H1 (cell line): ENCODE data around the gene NR2C2. TPM values are rescaled to one million over a fixed set of nuclear protein-coding genes. Genes with fewer than 3 reads are reported as not detected.

ENCODE experiments used
- CTCF ChIA-PET: fragments of 300-600 bp; sonication (Branson Sonifier 250); formaldehyde crosslinking; loops from one replicate; lab custom pipeline; 2021; ENCODE audit not compliant: partially characterized antibody; lab: Charles Lee
- POLR2A ChIA-PET: fragments of 300-600 bp; sonication (Branson Sonifier 250); formaldehyde crosslinking; loops from one replicate; lab custom pipeline; 2021; ENCODE audit warnings: inconsistent platforms; ENCODE audit not compliant: partially characterized antibody; lab: Charles Lee
- DNase-seq, 2 experiments: peaks; one replicate each; pipeline versions ENCODE4 v3.0.0 to v3.0.0-alpha.2; 2010 to 2022; ENCODE audit warnings: low spot score in 2 of 2, low read depth in 1 of 2, mixed read lengths in 1 of 2
- FAIRE-seq: peaks from 2 replicates; lab custom pipeline; 2011; peaks lifted over from hg19 to GRCh38; lab: Jason Lieb, UNC
- H2AFZ ChIP-seq: 2 replicates; pipeline ENCODE4 v1.8.1; 2012; ENCODE audit warnings: low read length, inconsistent platforms
- H2AK5ac ChIP-seq: 2 replicates; pipeline ENCODE4 v1.6.1; 2013; ENCODE audit warnings: low read depth, low read length
- H2BK120ac ChIP-seq: replicated peaks from 2 replicates; pipeline ENCODE3; 2013; ENCODE audit warnings: low read depth, low read length, inconsistent platforms
- H2BK12ac ChIP-seq: 2 replicates; pipeline ENCODE4 v1.6.1; 2013; ENCODE audit warnings: low read depth, low read length
- H2BK15ac ChIP-seq: 2 replicates; pipeline ENCODE4 v1.6.1; 2013; ENCODE audit warnings: low read length
- H2BK20ac ChIP-seq: 2 replicates; pipeline ENCODE4 v1.6.1; 2013; ENCODE audit warnings: low read length
- H2BK5ac ChIP-seq: 2 replicates; pipeline ENCODE4 v1.6.1; 2013; ENCODE audit warnings: low read depth, low read length
- H3K14ac ChIP-seq: 2 replicates; pipeline ENCODE4 v1.6.1; 2013; ENCODE audit warnings: inconsistent platforms; ENCODE audit not compliant: insufficient read length
- H3K18ac ChIP-seq: 2 replicates; pipeline ENCODE4 v1.6.1; 2013; ENCODE audit warnings: low read length; ENCODE audit errors: extremely low read depth
- H3K23ac ChIP-seq: 2 replicates; pipeline ENCODE4 v1.6.1; 2013; ENCODE audit warnings: inconsistent platforms; ENCODE audit not compliant: insufficient read length
- H3K23me2 ChIP-seq: 2 replicates; pipeline ENCODE4 v1.6.1; 2013; ENCODE audit warnings: low read depth, low read length
- H3K27ac ChIP-seq: 2 replicates; pipeline ENCODE4 v1.6.1; 2011; ENCODE audit warnings: low read depth, low read length, inconsistent platforms
- H3K27me3 ChIP-seq, 4 experiments: replicated peaks in 1 of 4; 1 replicate in 1 of 4; 2 replicates in 3 of 4; pipeline versions ENCODE4 v1.6.1 to v1.8.1; 2011 to 2013; ENCODE audit warnings: low read length in 3 of 4, mild to moderate bottlenecking in 3 of 4, inconsistent platforms in 2 of 4, mixed read lengths in 2 of 4, moderate library complexity in 1 of 4; ENCODE audit not compliant: control insufficient read depth in 3 of 4, insufficient read depth in 3 of 4; ENCODE audit errors: extremely low read depth in 1 of 4
- H3K36me3 ChIP-seq, 4 experiments: 2 replicates each; pipeline versions ENCODE4 v1.6.1 to v1.8.1; 2011 to 2013; ENCODE audit warnings: mild to moderate bottlenecking in 4 of 4, low read length in 3 of 4, moderate library complexity in 2 of 4, control low read depth in 1 of 4, inconsistent platforms in 1 of 4; ENCODE audit not compliant: insufficient read depth in 4 of 4, control insufficient read depth in 2 of 4
- H3K4ac ChIP-seq: replicated peaks from 2 replicates; pipeline ENCODE3; 2013; ENCODE audit warnings: low read length, low read depth, mixed read lengths, inconsistent platforms; ENCODE audit not compliant: insufficient read length
- H3K4me1 ChIP-seq, 4 experiments: replicated peaks in 1 of 4; 1 replicate in 1 of 4; 2 replicates in 3 of 4; pipeline versions ENCODE4 v1.6.1 to v1.8.1; 2011 to 2013; ENCODE audit warnings: low read length in 3 of 4, inconsistent platforms in 2 of 4, mixed read lengths in 1 of 4; ENCODE audit not compliant: insufficient read depth in 4 of 4, control insufficient read depth in 3 of 4
- H3K4me2 ChIP-seq, 2 experiments: 2 replicates each; pipeline versions ENCODE4 v1.6.1 to v1.8.1; 2011 to 2013; ENCODE audit warnings: low read depth in 2 of 2, low read length in 2 of 2, control low read depth in 1 of 2, inconsistent platforms in 1 of 2, mild to moderate bottlenecking in 1 of 2; ENCODE audit not compliant: insufficient read depth in 1 of 2
- H3K4me3 ChIP-seq, 4 experiments: fragments of 200-600, 300-600 bp in 1 of 4; sonication (generic), shearing (Covaris generic), sonication (Bioruptor Twin) in 1 of 4; 2 replicates each; pipeline versions ENCODE4 v1.5.1 to v1.8.1; 2011 to 2016; ENCODE audit warnings: low read length in 4 of 4, low read depth in 3 of 4, control low read depth in 2 of 4, inconsistent platforms in 2 of 4, mild to moderate bottlenecking in 2 of 4, mixed read lengths in 1 of 4, moderate library complexity in 1 of 4; ENCODE audit not compliant: insufficient read depth in 2 of 4; ENCODE audit errors: extremely low read depth in 1 of 4
- H3K56ac ChIP-seq: replicated peaks from 2 replicates; pipeline ENCODE3; 2013; ENCODE audit warnings: low read depth, mild to moderate bottlenecking, mixed read lengths, low read length, inconsistent platforms; ENCODE audit not compliant: insufficient read length
- H3K79me1 ChIP-seq: 2 replicates; pipeline ENCODE4 v1.6.1; 2013; ENCODE audit warnings: low read depth, low read length, control low read depth
- H3K79me2 ChIP-seq, 2 experiments: 2 replicates each; pipeline versions ENCODE4 v1.6.1 to v1.8.1; 2012 to 2013; ENCODE audit warnings: low read length in 2 of 2, mild to moderate bottlenecking in 2 of 2, inconsistent platforms in 1 of 2; ENCODE audit not compliant: insufficient read depth in 2 of 2, control insufficient read depth in 1 of 2
- H3K9ac ChIP-seq, 4 experiments: replicated peaks in 1 of 4; 1 replicate in 1 of 4; 2 replicates in 3 of 4; pipeline versions ENCODE4 v1.6.1 to v1.8.1; 2011 to 2013; ENCODE audit warnings: low read depth in 3 of 4, low read length in 3 of 4, control low read depth in 2 of 4, mild to moderate bottlenecking in 2 of 4, moderate library complexity in 2 of 4, inconsistent platforms in 1 of 4; ENCODE audit errors: extremely low read depth in 1 of 4
- H3K9me3 ChIP-seq, 2 experiments: 2 replicates each; pipeline versions ENCODE4 v1.6.1 to v1.8.1; 2012 to 2013; ENCODE audit warnings: mild to moderate bottlenecking in 2 of 2, moderate library complexity in 2 of 2, control low read depth in 1 of 2, inconsistent platforms in 1 of 2, low read depth in 1 of 2, low read length in 1 of 2, mixed read lengths in 1 of 2; ENCODE audit not compliant: insufficient read depth in 2 of 2
- H4K20me1 ChIP-seq, 2 experiments: replicated peaks in 1 of 2; 2 replicates each; pipeline versions ENCODE3 to v1.8.1; 2011 to 2013; ENCODE audit warnings: inconsistent platforms in 2 of 2, low read length in 2 of 2, mild to moderate bottlenecking in 1 of 2; ENCODE audit not compliant: insufficient read depth in 2 of 2, control insufficient read depth in 1 of 2
- H4K5ac ChIP-seq: 2 replicates; pipeline ENCODE4 v1.6.1; 2013; ENCODE audit warnings: low read length, low read depth, mixed read lengths, inconsistent platforms; ENCODE audit not compliant: insufficient read length
- H4K8ac ChIP-seq: 2 replicates; pipeline ENCODE4 v1.8.0; 2013; ENCODE audit warnings: mild to moderate bottlenecking, moderate library complexity, low read length, inconsistent platforms; ENCODE audit not compliant: insufficient read depth; ENCODE audit errors: extremely low read depth
- H4K91ac ChIP-seq: replicated peaks from 2 replicates; pipeline ENCODE3; 2013; ENCODE audit warnings: low read length, mixed read lengths, inconsistent platforms; ENCODE audit not compliant: insufficient read length
- ASH2L ChIP-seq: fragments of 200-600, 300-600 bp; sonication (generic); IDR thresholded peaks from one replicate; pipeline ENCODE4 v1.7.1; 2017; ENCODE audit warnings: low read length
- NRF1 ChIP-seq: IDR thresholded peaks from 2 replicates; pipeline ENCODE4 v1.6.1; 2011; ENCODE audit warnings: mild to moderate bottlenecking, low read depth, low read length, improper control_type of control experiment
- WGBS, 2 experiments: shearing (Covaris generic) in 1 of 2; methylation state at CpG; one replicate each; pipeline versions ENCODE4 v1.1.6 to v1.1.7; 2013 to 2015; ENCODE audit warnings: low lambda C conversion rate in 2 of 2, mixed read lengths in 2 of 2, inconsistent platforms in 1 of 2, low coverage in 1 of 2, missing lambda C conversion rate in 1 of 2; ENCODE audit not compliant: insufficient replicate concordance in 2 of 2, insufficient coverage in 1 of 2, insufficient read length in 1 of 2; ENCODE audit errors: extremely low coverage in 1 of 2, missing lambda C conversion rate in 1 of 2; 5-methylcytosine and 5-hydroxymethylcytosine counted together
- polyA plus RNA-seq, 7 experiments: library from polyadenylated mRNA; depleted of rRNA in 3 of 7; stranded (reverse) in 5 of 7; unstranded in 2 of 7; fragments of >200 nt in 5 of 7; fragments of 200-250 nt in 2 of 7; gene quantifications; 1 replicate in 5 of 7; 2 replicates in 1 of 7; 4 replicates in 1 of 7; pipeline versions ENCODE4 v1.2.1 to v1.2.3, GENCODE V29; 2011 to 2013; ENCODE audit warnings: missing spikeins in 2 of 7, mixed read lengths in 2 of 7
- total RNA-seq: library from RNA; stranded (reverse); fragmentation: NEBNext Ultra II Directional; extraction: Animal tissue kit (Norgen Biotek cat#: 25700); gene quantifications from 2 replicates; pipeline ENCODE4 v1.2.1, GENCODE V29; 2021

The NR2C2 gene
- total and polyA plus RNA-seq, 2 of the 8 experiments (the other 6 are each of a cell fraction or from before 2014, with no cell fraction given), result 16.6 to 44.4 TPM

- WGBS, 2 experiments, result 94% methylated on average over 13 of the region's 13 CpGs; no CpG with 5 or more reads in 1 of the 2 experiments
Observed at GRCh38 chr3:15081960-15082664, 134.7 kb downstream of the NR2C2 start.

More at GRCh38 chr3:15081960-15082664, 134.7 kb downstream of the NR2C2 start:
- H3K56ac ChIP-seq, result no peak overlapping the region
- H3K79me1 ChIP-seq, result no peaks in the 10 kb centered on the region
- H3K14ac ChIP-seq, result no peak overlapping the region
- CTCF ChIA-PET, result no interaction called here
- H3K36me3 ChIP-seq, result peaks cover 4 to 40% (median 19%) of the 10 kb centered on the region in 4 experiments; a peak in 7 of 8 replicates
- no peak overlapping the region for H4K91ac ChIP-seq
- TF ChIP-seq NRF1 (no peak), ASH2L (no peak)
- H3K18ac ChIP-seq, result no peak overlapping the region
- no peak overlapping the region for H3K4me2 ChIP-seq
- no peak overlapping the region for H2AK5ac ChIP-seq
- H4K20me1 ChIP-seq, result peaks cover 0 to 3% of the 10 kb centered on the region in 2 experiments
- H2BK15ac ChIP-seq, result no peak overlapping the region
- H3K9me3 ChIP-seq, result no peaks in the 10 kb centered on the region
- no peak overlapping the region for H2BK120ac ChIP-seq
- no peak overlapping the region for H4K8ac ChIP-seq
- FAIRE-seq (no peak), DNase-seq (no peak)
- no peak overlapping the region for H4K5ac ChIP-seq
- no peak overlapping the region for H2AFZ ChIP-seq
- no peaks in the 10 kb centered on the region for H3K27me3 ChIP-seq
- no peak overlapping the region for H3K4me3 ChIP-seq
- no peak overlapping the region for H2BK5ac ChIP-seq
- H3K23ac ChIP-seq, result no peak overlapping the region
- H3K4ac ChIP-seq, result no peak overlapping the region
- no peaks in the 10 kb centered on the region for H3K79me2 ChIP-seq
- H2BK20ac ChIP-seq, result no peak overlapping the region
- H3K4me1 ChIP-seq, result no peaks in the 10 kb centered on the region
- H3K9ac ChIP-seq, result no peak overlapping the region
- no peaks in the 10 kb centered on the region for H3K23me2 ChIP-seq
- no peak overlapping the region for H3K27ac ChIP-seq
- POLR2A ChIA-PET, result interaction anchor here (0.6 to 1.1 kb wide), 2 partner anchors 17 to 30 kb away, joined by 3 read pairs; partner anchors contain the start of gene RBSN
- H2BK12ac ChIP-seq, result no peak overlapping the region
